GM18868 (cell line): ENCODE data around the gene LRRC28.

Experiments
- ATAC-seq: cut with Tn5 transposase; IDR thresholded peaks from one replicate; pipeline ENCODE4 v1.9.1; 2021; ENCODE audit warnings: mild to moderate bottlenecking, moderate library complexity; ENCODE audit not compliant: unreplicated experiment

LRRC28 gene

DNA sequence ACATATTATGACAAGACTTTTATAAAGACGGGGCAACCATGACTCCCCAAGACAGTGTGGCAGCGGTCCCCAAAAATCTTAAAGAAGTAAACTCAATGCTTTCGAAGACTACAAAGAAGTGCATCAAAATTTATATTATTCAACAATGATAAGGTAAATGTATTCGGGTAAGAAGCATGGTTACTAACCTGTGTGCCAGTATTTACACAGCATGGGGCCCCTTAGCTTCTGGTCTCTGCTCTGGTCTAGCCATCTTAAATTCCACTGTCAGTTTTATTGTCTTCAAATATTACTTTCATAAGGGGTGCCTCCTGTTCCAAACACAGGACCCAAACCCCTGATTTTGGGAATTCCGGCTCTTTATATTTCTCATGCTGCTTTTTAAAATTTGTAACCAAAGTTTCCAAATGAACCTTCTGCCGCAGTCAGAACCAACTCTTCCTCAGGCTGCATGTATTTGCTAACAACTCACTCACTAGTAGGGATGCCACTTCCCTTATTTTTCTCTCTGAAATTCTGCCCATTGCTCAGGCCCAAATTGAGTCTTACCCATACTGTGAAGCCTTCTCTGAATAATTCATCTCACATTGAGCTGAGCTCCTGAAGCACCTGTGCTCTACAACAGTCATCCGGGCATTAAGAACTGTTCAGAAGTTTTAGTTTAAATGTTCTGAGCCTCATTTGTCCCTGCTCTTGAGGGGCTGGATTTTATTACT is 3.1 kb upstream of the LRRC28 start:
- ATAC-seq, result no peak

DNA sequence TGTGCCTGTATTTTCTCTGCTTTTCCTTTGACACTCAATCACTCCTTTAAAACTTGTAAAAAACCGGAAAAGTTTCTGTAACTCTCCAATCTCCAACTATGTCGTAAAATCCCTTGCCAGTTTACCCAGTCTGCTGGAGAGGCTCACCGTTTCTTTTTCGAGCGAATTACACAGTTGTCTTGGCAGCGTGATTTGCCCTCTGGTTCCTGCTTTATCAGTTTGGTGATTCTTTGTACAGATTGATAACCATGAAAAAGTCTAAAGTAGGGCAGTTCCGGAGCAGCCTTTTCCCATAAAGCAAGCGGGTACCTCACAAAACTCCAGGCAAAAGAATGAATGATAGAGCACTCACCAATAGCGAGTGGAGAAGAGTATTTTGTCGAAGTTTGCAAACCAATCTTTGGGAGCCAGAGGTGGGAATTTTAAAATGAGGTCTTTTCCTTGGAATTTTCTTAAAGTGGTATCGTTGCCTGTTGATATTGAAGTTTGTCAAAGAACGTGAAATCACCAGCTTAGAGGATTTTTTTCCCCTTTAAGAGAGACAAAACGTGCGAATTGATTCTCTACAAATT is 1.9 kb upstream of the LRRC28 start, which contains the start of gene TTC23:
Gene TTC23, minus strand, starts transcription at position 312 of the 572 bp plus-strand sequence. CDS start 20,869 bp downstream, outside the sequence.
- no peak for ATAC-seq

DNA sequence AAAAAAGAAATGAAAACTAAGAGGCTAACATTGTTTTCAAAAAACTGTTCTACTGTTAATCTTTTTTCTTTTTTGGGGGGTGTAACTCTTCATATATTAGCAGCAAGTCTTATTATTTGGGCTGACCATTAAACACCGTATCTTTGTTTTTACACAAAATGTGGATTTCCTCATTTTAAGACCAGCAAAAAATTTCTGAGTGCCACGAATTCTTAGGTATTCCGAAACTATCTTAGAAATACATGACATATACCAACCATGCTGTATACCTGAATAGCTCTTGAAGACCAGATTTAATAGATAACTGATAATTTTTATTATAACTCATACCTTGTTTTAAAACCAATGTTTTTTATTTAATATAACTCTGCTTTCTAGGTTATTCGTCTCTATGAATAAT is 1.3 kb upstream of the LRRC28 start:
- ATAC-seq, result no peak

DNA sequence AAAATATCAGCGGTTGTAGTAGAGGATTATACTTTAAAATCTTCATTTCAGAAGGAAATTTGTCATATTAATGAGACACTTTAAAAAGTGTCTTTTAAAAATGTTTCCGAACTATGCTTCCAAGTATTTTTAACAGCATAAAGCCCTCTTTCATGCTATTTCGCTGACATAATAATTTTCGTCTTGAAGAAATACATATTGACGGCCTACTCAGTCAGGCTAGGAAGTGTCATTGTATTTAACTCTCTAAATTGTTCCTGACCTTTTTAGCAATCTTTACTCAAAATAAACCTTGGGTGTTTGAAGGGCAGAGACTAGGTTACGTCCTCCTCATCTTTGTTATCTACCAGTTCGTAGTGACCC is 806 bp upstream of the LRRC28 start:
- no peak for ATAC-seq

DNA sequence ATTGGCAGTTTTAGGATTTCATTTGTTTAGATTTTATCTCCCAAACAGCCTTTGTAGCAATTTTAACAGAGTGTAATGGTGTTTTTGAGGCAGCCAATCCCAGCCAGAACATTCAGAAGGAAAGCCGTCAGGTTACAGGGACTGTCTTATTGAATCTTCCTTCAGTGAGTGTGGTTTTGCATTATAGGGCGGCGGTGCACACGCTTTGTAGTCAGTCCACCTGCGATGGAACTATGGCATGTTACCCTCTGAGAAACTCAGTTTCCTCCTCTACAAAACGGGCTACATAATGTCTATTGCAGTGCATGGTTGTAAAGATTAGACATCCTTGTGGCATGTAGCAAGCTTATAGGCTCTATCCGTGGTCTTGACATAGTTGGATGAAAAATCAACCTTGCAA is 1.0 kb downstream of the LRRC28 start:
- ATAC-seq, result no peak

DNA sequence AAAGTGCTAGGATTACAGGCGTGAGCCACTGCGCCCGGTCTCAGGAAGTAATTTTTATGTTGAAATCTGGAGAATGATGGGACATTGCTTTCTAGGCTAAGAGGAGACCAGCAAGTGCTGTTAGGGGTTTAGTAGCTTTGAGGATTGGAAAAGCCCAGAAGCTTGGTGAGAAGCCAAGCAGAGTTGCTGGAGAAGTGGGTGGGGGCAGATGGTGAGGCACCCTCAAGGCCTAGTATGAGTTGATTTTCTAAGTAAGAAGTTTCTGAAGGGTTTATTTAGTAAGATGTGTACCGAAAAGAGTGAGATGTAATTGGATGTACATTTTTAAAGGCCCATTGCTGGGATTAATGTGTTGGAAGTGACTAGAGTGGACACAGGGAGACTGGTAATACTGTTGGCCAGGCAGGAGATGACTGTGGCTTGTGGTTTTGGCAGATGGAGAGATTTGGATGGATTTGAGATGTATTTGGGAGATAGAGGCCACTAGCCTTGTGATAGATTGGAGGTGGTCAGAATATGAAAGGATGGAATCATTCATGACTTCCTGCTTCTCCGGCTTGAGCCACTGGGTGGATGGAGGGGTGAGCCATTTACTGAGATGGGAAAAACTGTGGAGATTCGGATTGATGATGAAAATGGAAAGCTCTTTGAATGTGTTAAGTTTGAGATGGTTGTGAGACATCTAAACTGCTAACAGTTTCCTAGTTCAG is 2.3 kb downstream of the LRRC28 start:
- ATAC-seq, result no peak

DNA sequence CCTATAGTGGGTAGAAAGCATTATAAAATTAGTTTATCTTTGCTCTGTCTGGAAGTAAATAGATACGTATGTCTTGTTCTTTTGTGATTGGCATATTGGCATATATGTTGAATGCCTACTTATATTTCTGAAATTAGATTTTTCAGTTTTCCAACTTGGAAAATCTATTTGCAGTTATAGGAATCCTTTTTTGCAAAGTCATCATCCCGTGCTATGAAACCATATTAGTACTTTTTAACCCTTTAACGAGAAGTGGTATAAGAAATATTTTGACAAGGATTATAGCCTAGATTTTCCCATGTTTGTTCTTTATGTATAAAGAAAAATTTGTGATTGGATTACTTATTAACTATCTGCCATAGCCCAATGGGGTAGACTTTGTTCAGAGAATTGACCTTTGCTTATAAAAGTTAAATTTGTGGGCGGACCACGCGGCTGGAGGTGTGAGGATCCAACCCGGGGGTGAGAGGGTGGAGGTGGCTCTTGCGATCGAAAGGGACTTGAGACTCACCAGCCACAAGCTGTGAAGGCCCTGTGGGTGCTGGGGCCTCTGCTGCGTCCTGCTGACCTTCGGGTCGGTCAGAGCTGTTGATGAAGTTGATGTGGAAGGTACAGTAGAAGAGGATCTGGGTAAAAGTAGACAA is 5.9 kb downstream of the LRRC28 start:
- ATAC-seq, result no peak

DNA sequence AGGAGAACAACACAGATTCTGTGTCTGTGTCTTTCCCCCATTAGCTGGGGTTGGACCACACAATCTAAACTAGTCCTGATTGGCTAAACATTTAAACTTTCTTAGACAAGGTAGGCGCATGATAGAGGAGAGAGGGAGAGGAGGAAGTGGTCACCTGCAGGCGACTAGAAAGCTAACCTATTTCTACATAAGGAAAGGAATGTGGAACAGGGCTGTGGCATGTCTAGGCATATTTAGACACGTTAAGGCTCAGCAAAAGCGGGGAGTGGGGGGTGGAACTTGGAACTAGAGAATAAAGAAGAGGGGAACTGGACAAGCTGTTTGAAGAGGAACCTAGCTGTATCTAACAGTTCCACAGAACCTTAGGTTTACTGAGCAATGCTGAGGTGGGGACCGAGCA is 12.8 kb downstream of the LRRC28 start:
- no peak for ATAC-seq

DNA sequence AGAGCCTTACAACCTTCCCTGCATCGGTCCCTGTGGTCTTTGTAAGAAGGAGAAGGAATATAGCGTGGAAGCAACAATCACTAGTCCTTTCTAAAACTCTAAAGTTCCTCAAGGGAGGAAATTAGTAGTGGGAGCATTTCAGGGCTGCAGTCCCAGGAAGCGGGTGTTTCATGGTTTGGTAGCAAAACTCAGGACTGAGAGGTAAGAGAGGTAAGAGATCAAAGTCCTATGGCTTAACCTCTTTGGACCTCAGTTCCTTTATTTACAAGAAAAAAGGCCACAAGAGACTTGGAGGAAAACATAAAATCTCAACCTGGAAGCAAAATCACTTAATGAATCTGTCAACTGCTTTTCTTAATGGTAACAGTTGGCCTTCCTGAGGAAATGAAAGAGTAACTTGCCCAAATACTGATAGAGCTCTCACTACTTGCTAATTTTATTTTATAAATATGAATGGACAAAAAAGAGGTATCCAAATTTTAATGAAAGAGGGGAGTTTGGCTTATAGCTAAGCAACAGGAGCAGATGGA is 14.3 kb downstream of the LRRC28 start:
- no peak for ATAC-seq

DNA sequence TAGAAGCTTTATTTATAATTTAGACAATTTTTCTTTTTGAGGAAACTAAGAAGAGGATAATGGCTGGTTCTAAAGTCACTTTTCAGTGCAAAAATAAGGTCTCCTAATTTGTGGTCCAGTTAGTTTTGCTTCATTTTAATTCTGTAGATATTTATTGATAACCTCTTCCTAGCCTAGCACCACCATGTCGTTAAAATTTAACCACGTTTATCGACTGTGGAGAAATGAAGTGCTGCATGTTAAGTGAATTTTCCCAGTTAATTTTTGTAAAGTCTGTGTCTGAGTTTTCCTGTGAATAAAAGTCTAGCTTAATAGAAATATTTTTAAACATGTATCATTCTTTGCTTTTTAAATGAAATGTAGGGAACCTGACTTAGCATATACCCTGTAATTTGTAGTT is 16.7 kb downstream of the LRRC28 start:
- no peak for ATAC-seq

DNA sequence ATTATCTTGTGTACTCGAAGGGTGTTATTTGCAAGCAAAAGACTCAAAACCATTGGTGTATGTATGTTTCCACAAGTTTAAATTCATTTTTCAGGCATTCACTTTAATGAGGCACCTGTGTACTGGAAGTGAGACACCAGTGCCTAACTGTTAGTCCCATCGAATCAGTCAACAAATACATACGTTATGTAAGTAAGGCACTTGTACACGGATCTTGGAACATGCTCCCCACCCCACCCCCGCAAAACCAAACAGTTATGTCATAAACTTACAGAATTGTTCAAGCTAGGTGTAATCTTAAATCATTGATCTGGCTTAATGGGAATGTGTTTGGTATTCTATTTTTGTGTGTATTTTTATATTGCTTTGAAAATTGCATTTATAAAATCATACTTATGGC is 17.1 kb downstream of the LRRC28 start:
- no peak for ATAC-seq

DNA sequence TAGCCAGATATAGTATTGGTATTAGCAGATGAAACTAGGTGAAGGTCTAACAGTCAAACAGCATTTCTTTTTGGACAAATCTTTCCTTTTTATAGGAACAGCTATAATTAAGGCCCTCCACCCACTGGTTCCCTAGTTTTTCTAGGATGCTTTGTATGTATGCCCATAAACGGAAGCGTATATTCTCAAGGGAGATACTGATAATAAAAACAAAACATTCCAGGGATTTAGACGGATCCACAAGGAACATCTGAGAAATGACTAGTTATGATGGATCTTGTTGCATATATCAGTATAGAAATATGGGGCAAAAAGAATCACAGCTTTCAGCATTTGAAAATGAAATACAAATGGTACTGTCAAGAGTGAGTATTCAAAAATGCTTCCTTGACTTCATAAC is 22.5 kb downstream of the LRRC28 start:
- ATAC-seq, result no peak

DNA sequence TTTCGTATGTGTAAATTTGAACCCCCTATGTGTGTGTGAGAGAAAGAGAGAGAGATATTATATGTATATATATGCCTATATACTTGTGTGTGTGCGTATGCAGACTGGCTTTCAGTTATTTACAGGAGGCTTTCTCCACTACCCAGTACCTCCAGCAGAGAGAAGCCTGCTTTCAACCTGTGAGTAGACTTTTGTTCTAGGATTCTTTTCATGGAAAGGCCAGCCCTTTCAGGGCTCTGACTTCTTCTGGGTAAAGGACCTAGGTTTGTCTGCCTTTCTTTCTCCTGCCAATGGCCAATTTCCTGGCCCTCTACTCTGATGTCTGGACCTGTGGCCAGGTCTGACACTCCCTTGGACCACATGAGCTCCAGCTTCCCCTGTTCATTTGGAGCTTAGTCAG is 23.8 kb downstream of the LRRC28 start:
- no peak for ATAC-seq

DNA sequence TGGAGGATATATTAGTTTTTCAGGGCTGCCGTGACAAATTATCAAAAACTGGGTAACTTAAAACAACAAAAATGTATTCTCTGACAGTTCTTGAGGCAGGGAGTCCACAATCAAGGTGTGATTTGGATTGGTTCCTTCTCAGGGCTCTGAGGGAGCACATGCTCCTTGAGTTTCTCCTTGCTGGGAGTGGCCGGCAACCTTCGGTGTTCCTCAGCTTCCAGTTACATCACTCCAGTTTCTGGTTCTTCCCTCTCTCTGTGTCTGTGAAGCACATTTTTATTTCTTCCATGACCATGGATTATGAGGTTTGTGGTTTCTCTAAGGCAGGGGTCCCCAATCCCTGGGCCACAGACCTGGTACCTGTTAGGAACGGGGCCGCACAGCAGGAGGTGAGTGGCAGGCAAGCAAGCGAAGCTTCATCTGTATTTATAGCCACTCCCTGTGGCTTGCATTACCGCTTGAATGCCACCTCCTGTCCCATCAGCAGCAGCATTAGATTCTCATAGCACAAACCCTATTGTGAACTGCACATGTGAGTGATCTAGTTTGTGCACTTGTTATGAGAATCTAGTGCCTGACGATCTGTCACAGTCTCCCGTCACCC is 24.3 kb downstream of the LRRC28 start:
- ATAC-seq, result peak; percentile 58

DNA sequence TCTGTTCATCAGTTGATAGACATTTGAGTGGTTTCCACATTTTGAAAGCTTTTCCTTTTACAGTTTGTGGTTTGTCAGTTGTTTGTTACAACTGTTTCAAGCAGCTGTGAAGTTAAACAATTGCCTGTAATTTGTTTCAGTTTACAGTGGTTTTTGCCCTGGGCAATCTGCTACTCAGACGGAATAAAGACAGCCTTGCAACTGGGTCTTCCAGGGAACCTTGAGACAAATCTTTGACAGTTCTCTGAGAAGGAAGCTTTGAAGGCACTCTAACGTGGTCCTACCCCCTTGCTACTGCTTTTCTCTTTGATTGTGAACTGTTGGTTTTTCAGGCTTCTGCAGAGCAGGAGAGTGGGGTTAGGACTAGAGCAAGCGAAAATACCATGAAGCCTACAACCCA is 28.0 kb downstream of the LRRC28 start:
- ATAC-seq, result no peak

DNA sequence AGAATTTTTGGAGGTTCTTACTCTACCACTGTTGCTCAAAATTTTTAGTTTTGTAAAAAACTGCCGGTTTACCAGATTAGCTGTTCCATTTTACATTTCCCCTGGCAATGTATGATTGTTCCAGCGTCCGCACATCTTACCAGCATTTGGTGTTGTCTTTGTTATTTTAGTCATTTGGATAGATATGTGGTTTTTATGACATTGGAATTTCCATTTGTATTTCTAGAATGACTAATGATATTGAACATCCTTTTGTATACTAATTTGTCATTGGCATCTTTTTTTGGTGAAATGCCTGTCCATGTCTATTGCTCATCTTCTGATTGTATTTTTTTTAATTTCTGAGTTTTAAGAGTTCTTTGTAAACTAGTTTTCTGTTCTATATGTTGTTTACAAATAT is 28.5 kb downstream of the LRRC28 start:
- no peak for ATAC-seq

DNA sequence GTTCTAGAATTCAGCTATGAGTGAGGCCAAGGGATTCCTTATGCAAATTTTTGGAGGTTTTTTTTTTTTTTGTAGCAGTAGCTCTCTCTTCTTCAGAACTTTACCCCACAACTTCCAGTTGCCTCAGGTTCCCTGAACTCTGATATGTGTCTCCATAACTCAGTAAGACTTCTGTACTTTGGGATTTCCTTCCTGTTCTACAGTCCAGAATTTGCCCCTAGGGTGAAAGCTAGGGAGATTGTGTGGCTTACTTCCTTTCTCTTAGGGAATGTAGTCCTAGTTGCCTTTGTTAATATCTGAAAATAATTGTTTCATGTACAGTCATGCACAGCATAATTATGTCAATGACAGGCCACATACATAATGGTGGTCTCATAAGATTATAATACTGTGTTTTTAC is 30.8 kb downstream of the LRRC28 start:
- no peak for ATAC-seq

DNA sequence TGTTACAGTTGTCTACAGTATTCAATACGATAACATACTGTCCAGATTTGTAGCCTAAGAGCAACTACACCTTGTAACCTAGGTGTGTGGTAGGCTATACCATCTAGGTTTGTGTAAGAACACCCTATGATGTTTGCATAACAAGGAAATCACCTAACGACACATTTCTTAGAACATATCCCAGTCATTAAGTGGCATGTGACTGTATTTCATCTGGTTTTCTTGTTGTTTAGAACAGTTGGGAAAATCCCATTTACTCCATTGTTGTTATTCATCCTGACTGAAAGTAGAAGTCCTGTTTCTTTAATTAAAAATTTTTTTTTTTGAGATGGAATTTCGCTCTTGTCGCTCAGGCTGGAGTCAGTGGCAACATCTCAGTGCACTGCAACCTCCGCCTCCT is 31.3 kb downstream of the LRRC28 start:
- ATAC-seq, result no peak

DNA sequence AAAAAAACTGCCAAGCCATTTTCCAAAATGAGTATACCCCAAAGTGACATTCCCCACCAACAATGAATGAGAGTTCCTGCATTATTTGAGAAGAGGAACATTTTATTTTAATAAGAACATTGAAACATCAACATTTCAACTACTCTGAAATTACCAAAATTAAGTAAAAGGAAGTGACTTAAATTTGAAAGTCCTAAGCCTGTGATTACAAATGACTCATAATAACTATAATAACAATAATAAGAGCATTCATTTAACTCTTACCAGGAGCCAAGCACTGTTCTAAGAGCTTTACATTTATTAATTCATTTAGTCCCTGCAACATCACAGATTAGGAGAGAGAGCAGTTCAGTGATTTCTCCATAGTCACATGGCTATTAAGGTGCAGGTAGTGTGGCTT is 32.4 kb downstream of the LRRC28 start:
- no peak for ATAC-seq

DNA sequence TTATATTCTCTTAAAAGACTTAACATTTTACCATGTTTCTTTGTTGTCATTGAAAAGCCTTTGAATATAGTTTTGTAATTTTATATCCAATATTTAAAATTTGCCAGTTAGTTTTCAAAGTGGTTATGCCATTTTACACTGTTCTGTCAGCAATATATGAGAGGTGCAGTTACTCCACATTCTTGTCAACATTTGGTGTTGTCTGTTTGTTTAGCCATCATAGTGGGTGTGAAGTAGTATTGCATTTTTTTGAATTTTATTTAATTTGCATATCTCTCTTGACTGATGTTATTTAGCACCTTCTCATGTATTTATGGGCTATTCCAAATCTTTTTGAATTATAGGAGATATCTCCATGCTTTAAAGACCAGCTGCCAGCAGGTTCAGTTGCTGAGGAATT is 40.4 kb downstream of the LRRC28 start:
- ATAC-seq, result no peak

DNA sequence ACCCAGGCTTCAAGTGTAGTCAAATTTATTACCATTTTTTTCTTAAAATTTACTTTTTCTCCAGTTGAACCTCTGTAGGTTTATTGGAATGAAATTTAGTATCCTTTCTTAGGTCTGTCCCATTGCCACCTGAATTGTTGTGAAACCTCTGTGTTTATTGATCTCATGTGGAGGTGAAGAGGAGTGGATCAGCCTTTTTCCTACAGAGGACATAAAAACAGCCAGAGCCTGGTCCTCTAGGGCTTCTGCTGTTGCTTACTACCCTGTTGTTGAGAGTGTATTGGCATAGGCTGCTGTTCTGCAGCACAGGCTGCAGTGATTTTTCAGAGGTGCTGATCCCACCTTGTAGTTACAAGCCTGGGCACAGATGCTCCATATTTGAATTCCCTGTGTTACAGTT is 44.6 kb downstream of the LRRC28 start:
- no peak for ATAC-seq
